Activated naive CD4-positive, alpha-beta T cell treated with anti-CD3 and anti-CD28 coated beads, Interleukin-2, amount 50 U/mL, for 72 hours (primary cell): ENCODE data around the gene ZNF503. TPM values are rescaled to one million over a fixed set of nuclear protein-coding genes. Genes with fewer than 3 reads are reported as not detected.

ENCODE experiments used
- ATAC-seq, 2 donors: fragments of 150-1000 bp; cut with Tn5 transposase; 2 replicates each; pipeline ENCODE4 v1.10.0; 2021; ENCODE audit warnings: mild to moderate bottlenecking in 2 of 2, moderate library complexity in 2 of 2
- DNase-seq, 2 donors: peaks; one replicate each; pipeline ENCODE4 v3.0.0; 2021 to 2022; ENCODE audit warnings: low spot score in 2 of 2
- H3K27ac Mint-ChIP-seq, 2 donors: one replicate each; pipeline ENCODE4 v1.8.0; 2022; ENCODE audit warnings: mild to moderate bottlenecking in 2 of 2, mixed read lengths in 2 of 2
- H3K36me3 Mint-ChIP-seq, 2 donors: one replicate each; pipeline ENCODE4 v1.8.0; 2022; ENCODE audit warnings: mixed read lengths in 2 of 2
- H3K9me3 Mint-ChIP-seq, 2 donors: one replicate each; pipeline ENCODE4 v1.8.0; 2022; ENCODE audit warnings: mixed read lengths in 2 of 2
- total RNA-seq, 2 donors: library from RNA; stranded (reverse); gene quantifications; one replicate each; pipeline ENCODE4 v1.2.3, GENCODE V29; 2022

ZNF503 gene
- total RNA-seq, 2 donors from 2014 or later: 0.16 to 0.93 TPM

GRCh38 chr10:75402486-75403143 is 1.1 kb upstream of the ZNF503 start:
- Mint-ChIP-seq H3K27ac (no peak overlapping the region), H3K36me3 (peaks cover 11 to 30% of the 10 kb centered on the region in 2 donors), H3K9me3 (peaks cover 0 to 4% of the 10 kb centered on the region in 2 donors)
- no peak for DNase-seq
- ATAC-seq: peak in 1 of 2 donors; percentile 34

- no peak overlapping the region for H3K27ac Mint-ChIP-seq
- H3K9me3 Mint-ChIP-seq: peaks cover 0 to 4% of the 10 kb centered on the region in 2 donors
- H3K36me3 Mint-ChIP-seq: peaks cover 5 to 16% of the 10 kb centered on the region in 2 donors
- peak; percentile 46 to 47 for ATAC-seq
- DNase-seq: peak in 1 of 2 donors; percentile 45
Measured at GRCh38 chr10:75400771-75401568, 594 bp downstream of the ZNF503 start.

- H3K27ac Mint-ChIP-seq: no peak overlapping the region
- no peaks in the 10 kb centered on the region for H3K9me3 Mint-ChIP-seq
- H3K36me3 Mint-ChIP-seq: peaks cover 0 to 11% of the 10 kb centered on the region in 2 donors
- no peak for ATAC-seq
- no peak for DNase-seq
Measured at GRCh38 chr10:75400163-75400770, 1.3 kb downstream of the ZNF503 start.

GRCh38 chr10:75399461-75400162 is 2.0 kb downstream of the ZNF503 start:
- ATAC-seq (peak in 1 of 2 donors; percentile 32), DNase-seq (peak in 1 of 2 donors; percentile 51)
- H3K27ac Mint-ChIP-seq: no peak overlapping the region
- H3K36me3 Mint-ChIP-seq: peaks cover 5 to 16% of the 10 kb centered on the region in 2 donors
- H3K9me3 Mint-ChIP-seq: no peaks in the 10 kb centered on the region

- Mint-ChIP-seq H3K9me3 (no peaks in the 10 kb centered on the region), H3K27ac (no peak overlapping the region), H3K36me3 (peaks cover 6 to 16% of the 10 kb centered on the region in 2 donors)
- no peak for ATAC-seq
- DNase-seq: no peak
Measured at GRCh38 chr10:75398692-75399460, 2.7 kb downstream of the ZNF503 start.

- H3K27ac Mint-ChIP-seq: no peak overlapping the region
- DNase-seq (no peak), ATAC-seq (no peak)
- peaks cover 6 to 15% of the 10 kb centered on the region in 2 donors for H3K36me3 Mint-ChIP-seq
- H3K9me3 Mint-ChIP-seq: no peaks in the 10 kb centered on the region
Measured at GRCh38 chr10:75398200-75398691, 3.3 kb downstream of the ZNF503 start.

GRCh38 chr10:75397496-75398199 is 3.9 kb downstream of the ZNF503 start:
- ATAC-seq (no peak), DNase-seq (no peak)
- no peak overlapping the region for H3K27ac Mint-ChIP-seq
- no peaks in the 10 kb centered on the region for H3K9me3 Mint-ChIP-seq
- peaks cover 6 to 15% of the 10 kb centered on the region in 2 donors for H3K36me3 Mint-ChIP-seq

GRCh38 chr10:75396631-75397495 is 4.7 kb downstream of the ZNF503 start:
- H3K36me3 Mint-ChIP-seq: peaks cover 6 to 11% of the 10 kb centered on the region in 2 donors
- ATAC-seq (no peak), DNase-seq (no peak)
- no peak overlapping the region for H3K27ac Mint-ChIP-seq
- H3K9me3 Mint-ChIP-seq: no peaks in the 10 kb centered on the region

GRCh38 chr10:75395932-75396630 is 5.5 kb downstream of the ZNF503 start:
- peaks cover 6 to 9% of the 10 kb centered on the region in 2 donors for H3K36me3 Mint-ChIP-seq
- H3K27ac Mint-ChIP-seq: no peak overlapping the region
- ATAC-seq (no peak), DNase-seq (no peak)
- no peaks in the 10 kb centered on the region for H3K9me3 Mint-ChIP-seq

- Mint-ChIP-seq H3K9me3 (no peaks in the 10 kb centered on the region), H3K27ac (no peak overlapping the region), H3K36me3 (peaks cover 6 to 9% of the 10 kb centered on the region in 2 donors)
- ATAC-seq (peak in 1 of 2 donors; percentile 38), DNase-seq (peak in 1 of 2 donors; percentile 72)
Measured at GRCh38 chr10:75395066-75395931, 6.3 kb downstream of the ZNF503 start.

GRCh38 chr10:75394221-75394620 is 7.3 kb downstream of the ZNF503 start:
- DNase-seq (no peak), ATAC-seq (no peak)
- no peak overlapping the region for H3K27ac Mint-ChIP-seq
- no peaks in the 10 kb centered on the region for H3K9me3 Mint-ChIP-seq
- H3K36me3 Mint-ChIP-seq: peaks cover 6 to 9% of the 10 kb centered on the region in 2 donors

- DNase-seq (no peak), ATAC-seq (no peak)
- no peaks in the 10 kb centered on the region for H3K9me3 Mint-ChIP-seq
- no peak overlapping the region for H3K27ac Mint-ChIP-seq
- peaks cover 6 to 9% of the 10 kb centered on the region in 2 donors for H3K36me3 Mint-ChIP-seq
Measured at GRCh38 chr10:75392744-75393143, 8.8 kb downstream of the ZNF503 start.

- no peak for ATAC-seq
Measured at GRCh38 chr10:75392271-75392670, 9.3 kb downstream of the ZNF503 start.

More at GRCh38 chr10:75392271-75392670, 9.3 kb downstream of the ZNF503 start:
- H3K27ac Mint-ChIP-seq: no peak overlapping the region
- no peak for DNase-seq
- peaks cover 6 to 9% of the 10 kb centered on the region in 2 donors for H3K36me3 Mint-ChIP-seq
- no peaks in the 10 kb centered on the region for H3K9me3 Mint-ChIP-seq
